Esophagus squamous epithelium (tissue), 4 donors: ENCODE measurements around the gene PFN2.

Experiments
- CTCF ChIP-seq, 6 experiments: fragments of 450-650 bp in 4 of 6; fragments of 200-600 bp in 2 of 6; sonication (generic) in 2 of 6; IDR thresholded peaks; one replicate each; pipeline ENCODE4 v1.5.1; 2016 to 2019; ENCODE audit warnings: antibody characterized with exemption in 6 of 6, mild to moderate bottlenecking in 4 of 6, moderate library complexity in 4 of 6
- POLR2A ChIP-seq, 4 donors: fragments of 450-650 bp; IDR thresholded peaks; one replicate each; pipeline ENCODE4 v1.6.1; 2017; ENCODE audit warnings: antibody characterized with exemption in 4 of 4, mild to moderate bottlenecking in 4 of 4, moderate library complexity in 3 of 4

- TF ChIP-seq CTCF (IDR thresholded peaks at IDR 0.05) (no peak), POLR2A (IDR thresholded peaks at IDR 0.05) (no peak)
These were observed 53.5 kb downstream of the PFN2 start for GRCh38 chr3:149917124-149917667.
